SU-DHL-6 (cell line): Measurements from ENCODE around the gene ANKHD1.
"Not testable (repeated sequence)": the region's sequence is repeated elsewhere in the genome, so short reads cannot be mapped to it uniquely, and the experiment has no call there.

Experiments
- H2AFZ ChIP-seq: fragments of 200-600 bp; sonication (generic); 2 replicates; pipeline ENCODE4 v1.6.1; 2014; ENCODE audit warnings: low read depth, mild to moderate bottlenecking, moderate library complexity, mixed read lengths, antibody characterized with exemption, low read length; ENCODE audit not compliant: severe bottlenecking
- H3F3A ChIP-seq: fragments of 200-600 bp; shearing (Covaris generic); 2 replicates; pipeline ENCODE4 v1.6.0; 2016; ENCODE audit warnings: antibody characterized with exemption, mild to moderate bottlenecking; ENCODE audit not compliant: insufficient read depth
- H3K27ac ChIP-seq: fragments of 200-600 bp; sonication (generic); 2 replicates; pipeline ENCODE4 v1.5.1; 2016; ENCODE audit warnings: low read depth, mild to moderate bottlenecking, low read length, moderate library complexity, mixed read lengths
- H3K27me3 ChIP-seq: fragments of 200-600 bp; sonication (generic), shearing (Covaris generic); 2 replicates; pipeline ENCODE4 v1.6.0; 2014; ENCODE audit warnings: mild to moderate bottlenecking, low read length
- H3K36me3 ChIP-seq: fragments of 200-600 bp; sonication (generic); 2 replicates; pipeline ENCODE4 v1.6.1; 2014; ENCODE audit warnings: mild to moderate bottlenecking, low read length, mixed read lengths
- H3K4me2 ChIP-seq: fragments of 300-600, 200-600 bp; shearing (Covaris generic), sonication (generic); 2 replicates; pipeline ENCODE4 v1.6.0; 2014; ENCODE audit warnings: low read length, low read depth, mild to moderate bottlenecking; ENCODE audit not compliant: poor library complexity, severe bottlenecking
- H3K4me3 ChIP-seq: fragments of 200-600 bp; sonication (generic); 2 replicates; pipeline ENCODE4 v1.5.1; 2014; ENCODE audit warnings: antibody characterized with exemption, low read length, mild to moderate bottlenecking, mixed read lengths; ENCODE audit not compliant: insufficient read depth, poor library complexity, severe bottlenecking
- H3K79me2 ChIP-seq: fragments of 200-600 bp; sonication (generic); 2 replicates; pipeline ENCODE4 v1.6.1; 2014; ENCODE audit warnings: mild to moderate bottlenecking, low read length, moderate library complexity; ENCODE audit not compliant: insufficient read depth
- H3K9ac ChIP-seq: fragments of 200-600 bp; sonication (generic); 2 replicates; pipeline ENCODE4 v1.7.0; 2014; ENCODE audit warnings: mild to moderate bottlenecking, low read length
- H3K9me2 ChIP-seq: fragments of 200-600 bp; sonication (generic); replicated peaks from 2 replicates; pipeline ENCODE4 v1.6.1; 2014; ENCODE audit warnings: low read length; ENCODE audit not compliant: insufficient read depth
- H3K9me3 ChIP-seq: fragments of 200-600 bp; sonication (generic); 2 replicates; pipeline ENCODE4 v1.6.1; 2014; ENCODE audit warnings: low read length, mixed read lengths; ENCODE audit not compliant: insufficient read depth
- H4K20me1 ChIP-seq: fragments of 200-600 bp; sonication (generic); 2 replicates; pipeline ENCODE4 v1.6.1; 2014; ENCODE audit warnings: low read depth, mild to moderate bottlenecking, antibody characterized with exemption, low read length, moderate library complexity, mixed read lengths
- CTCF ChIP-seq: fragments of 200-600 bp; sonication (generic); IDR thresholded peaks from one replicate; pipeline ENCODE4 v1.5.1; 2017; ENCODE audit warnings: antibody characterized with exemption, mild to moderate bottlenecking, low read length, moderate library complexity; ENCODE audit not compliant: insufficient read depth, poor library complexity, severe bottlenecking
- EZH2phosphoT487 ChIP-seq: fragments of 200-600 bp; sonication (generic), shearing (Covaris generic); conservative IDR thresholded peaks from 2 replicates; pipeline ENCODE4 v1.6.1; 2018; ENCODE audit warnings: mild to moderate bottlenecking, antibody characterized with exemption, low read length, moderate library complexity, mixed read lengths

Gene ANKHD1

GRCh38 chr5:140418862-140419520, 17.4 kb downstream of the ANKHD1 start:
- no peaks in the 10 kb centered on the region for H3K9me2 ChIP-seq
- no peak overlapping the region for H3K4me3 ChIP-seq
- H3K9ac ChIP-seq = no peak overlapping the region
- no peak overlapping the region for H2AFZ ChIP-seq
- H3K36me3 ChIP-seq = peaks cover 3% of the 10 kb centered on the region; the same call in 1 of the 2 replicates
- H3K4me2 ChIP-seq = no peak overlapping the region
- H3K27ac ChIP-seq = no peak overlapping the region
- H3K27me3 ChIP-seq = no peaks in the 10 kb centered on the region
- no peaks in the 10 kb centered on the region for H3K9me3 ChIP-seq
- no peaks in the 10 kb centered on the region for H3F3A ChIP-seq
- H3K79me2 ChIP-seq = peaks cover 96% of the 10 kb centered on the region
- peaks cover 23% of the 10 kb centered on the region; the same call in 1 of the 2 replicates for H4K20me1 ChIP-seq
- TF ChIP-seq CTCF = no peak
- TF ChIP-seq EZH2phosphoT487 = no peak

- Histone ChIP-seq H3K4me3 (no peak overlapping the region), H3K36me3 (peaks cover 3% of the 10 kb centered on the region; the same call in 1 of the 2 replicates), H3K27ac (no peak overlapping the region), H2AFZ (no peak overlapping the region), H3K9me3 (no peaks in the 10 kb centered on the region), H3K4me2 (no peak overlapping the region), H3F3A (no peaks in the 10 kb centered on the region), H3K9ac (no peak overlapping the region), H3K27me3 (no peaks in the 10 kb centered on the region), H3K9me2 (no peaks in the 10 kb centered on the region), H3K79me2 (peaks cover 96% of the 10 kb centered on the region), H4K20me1 (peaks cover 30% of the 10 kb centered on the region)
- TF ChIP-seq EZH2phosphoT487 (no peak), CTCF (no peak)
Measured at GRCh38 chr5:140420226-140420570, 18.6 kb downstream of the ANKHD1 start.

- Histone ChIP-seq H3K27ac (no peak overlapping the region), H3K27me3 (no peaks in the 10 kb centered on the region), H3K9me2 (no peaks in the 10 kb centered on the region), H2AFZ (no peak overlapping the region), H3K79me2 (peaks cover 97% of the 10 kb centered on the region), H3K4me3 (no peak overlapping the region), H3K4me2 (no peak overlapping the region), H3F3A (no peaks in the 10 kb centered on the region), H3K9me3 (no peaks in the 10 kb centered on the region), H3K9ac (no peak overlapping the region), H4K20me1 (peaks cover 30% of the 10 kb centered on the region), H3K36me3 (peaks cover 3% of the 10 kb centered on the region; the same call in 1 of the 2 replicates)
- no peak for TF ChIP-seq EZH2phosphoT487
- TF ChIP-seq CTCF = no peak
Measured at GRCh38 chr5:140420665-140421361, 19.2 kb downstream of the ANKHD1 start.

GRCh38 chr5:140421375-140421774, 19.7 kb downstream of the ANKHD1 start:
- not testable (repeated sequence) for H3K27ac ChIP-seq, H3K36me3 ChIP-seq, H3K9me3 ChIP-seq, H2AFZ ChIP-seq, H3K4me2 ChIP-seq, H3K27me3 ChIP-seq, H3F3A ChIP-seq, H3K9ac ChIP-seq, H3K9me2 ChIP-seq, H3K4me3 ChIP-seq
- Histone ChIP-seq H4K20me1 (peaks cover 28% of the 10 kb centered on the region), H3K79me2 (peaks cover 97% of the 10 kb centered on the region)
